HepG2 (cell line): Measurements from ENCODE around the gene CHCHD6. TPM values are rescaled to one million over a fixed set of nuclear protein-coding genes. Genes with fewer than 3 reads are reported as not detected.
A peak's percentile ranks its signal among the peaks of the same experiment; 100 is the strongest.

Source experiments
- AGO1 ChIP-seq: fragments of 200-400 bp; formaldehyde crosslinking; IDR thresholded peaks from 2 replicates; pipeline ENCODE4 v1.6.1; 2017; ENCODE audit warnings: mild to moderate bottlenecking, low read depth, low read length, moderate library complexity; ENCODE audit not compliant: poor library complexity, severe bottlenecking
- AHDC1 ChIP-seq: sonication (generic); formaldehyde crosslinking; IDR thresholded peaks from 2 replicates; pipeline ENCODE4 v1.5.1; 2020; ENCODE audit warnings: mild to moderate bottlenecking, missing genetic modification reagents, borderline replicate concordance
- HHEX ChIP-seq: IDR thresholded peaks from 2 replicates; pipeline ENCODE4 v1.6.1; 2016; ENCODE audit warnings: control low read depth
- HOMEZ ChIP-seq: IDR thresholded peaks from 2 replicates; pipeline ENCODE4 v1.6.1; 2016; ENCODE audit warnings: low read depth
- KLF6 ChIP-seq: IDR thresholded peaks from 2 replicates; pipeline ENCODE4 v1.8.0; 2016; ENCODE audit warnings: missing biosample characterization, missing genetic modification reagents
- ZBTB10 ChIP-seq: sonication (generic); formaldehyde crosslinking; IDR thresholded peaks from 2 replicates; pipeline ENCODE4 v1.4.0; 2020; ENCODE audit warnings: missing genetic modification reagents, borderline replicate concordance
- ZBTB26 ChIP-seq: IDR thresholded peaks from 2 replicates; pipeline ENCODE4 v1.6.1; 2016; ENCODE audit warnings: missing compliant biosample characterization, missing genetic modification reagents, borderline replicate concordance
- ZNF12 ChIP-seq: sonication (generic); formaldehyde crosslinking; IDR thresholded peaks from 2 replicates; pipeline ENCODE4 v1.5.0; 2020; ENCODE audit warnings: missing genetic modification reagents
- ZNF235 ChIP-seq: sonication (generic); formaldehyde crosslinking; IDR thresholded peaks from 2 replicates; pipeline ENCODE4 v1.8.1; 2023; ENCODE audit warnings: mild to moderate bottlenecking, missing genetic modification reagents, borderline replicate concordance
- ZNF281 ChIP-seq: sonication (generic); formaldehyde crosslinking; IDR thresholded peaks from 2 replicates; pipeline ENCODE4 v1.4.0; 2020; ENCODE audit warnings: missing genetic modification reagents, borderline replicate concordance
- ZNF605 ChIP-seq: sonication (generic); formaldehyde crosslinking; IDR thresholded peaks from 2 replicates; pipeline ENCODE4 v1.8.0; 2022; ENCODE audit warnings: mild to moderate bottlenecking, missing genetic modification reagents
- ZNF768 ChIP-seq: sonication (generic); formaldehyde crosslinking; IDR thresholded peaks from 2 replicates; pipeline ENCODE4 v1.4.0; 2020; ENCODE audit warnings: missing genetic modification reagents
- polyA plus RNA-seq, 8 experiments: library from polyadenylated mRNA; depleted of rRNA in 3 of 8; stranded (reverse) in 7 of 8; unstranded in 1 of 8; fragments of >200 nt; fragmentation: Illumina TruSeq in 4 of 8; extraction: Trizol in 4 of 8; gene quantifications; 2 replicates each; pipeline versions ENCODE4 v1.2.1 to v1.2.3, GENCODE V29; 2011 to 2016; ENCODE audit warnings: low read depth in 4 of 8, missing spikeins in 1 of 8, mixed read lengths in 1 of 8; ENCODE audit not compliant: insufficient read depth in 1 of 8
- total RNA-seq, 5 experiments: library from RNA; depleted of rRNA; stranded (reverse); fragments of >200 nt; fragmentation: Illumina TruSeq; extraction: Trizol; gene quantifications; 2 replicates each; pipeline ENCODE4 v1.2.3, GENCODE V29; 2016; ENCODE audit warnings: low read depth in 1 of 5

CHCHD6 gene
- total and polyA plus RNA-seq, 2 of the 13 experiments (the other 11 are each of a cell fraction or from before 2014, with no cell fraction given): 20.3 to 20.8 TPM

- TF ChIP-seq ZNF281 (CRISPR knock-in tag): 0 out of 2 replicates have a peak, but pooled peaks have one; percentile 6
- no peak for TF ChIP-seq ZBTB10 (CRISPR knock-in tag)
- TF ChIP-seq AGO1: no peak
- no peak for TF ChIP-seq HHEX (CRISPR knock-in tag)
- no peak for TF ChIP-seq ZNF605 (CRISPR knock-in tag)
- TF ChIP-seq ZBTB26 (CRISPR knock-in tag): no peak
- TF ChIP-seq ZNF12: no peak
- no peak for TF ChIP-seq HOMEZ (CRISPR knock-in tag)
- TF ChIP-seq KLF6 (CRISPR knock-in tag): no peak
- TF ChIP-seq ZNF235 (CRISPR knock-in tag): no peak
- TF ChIP-seq AHDC1: peak; percentile 72; the same call in 1 of the 2 replicates
- no peak for TF ChIP-seq ZNF768 (CRISPR knock-in tag)
These were observed 30.2 kb downstream of the CHCHD6 start (continued) for GRCh38 chr3:126734106-126734723.
